GM18507 (cell line): Measurements from ENCODE around the gene GARS1.

ENCODE experiments used
- DNase-seq: peaks from one replicate; pipeline ENCODE4 v3.0.0; 2011; ENCODE audit warnings: low read depth; ENCODE audit not compliant: insufficient read length; ENCODE audit errors: extremely low spot score
- FAIRE-seq: peaks from 2 replicates; lab custom pipeline; 2011; peaks lifted over from hg19 to GRCh38; lab: Jason Lieb, UNC

GARS1 gene

DNA sequence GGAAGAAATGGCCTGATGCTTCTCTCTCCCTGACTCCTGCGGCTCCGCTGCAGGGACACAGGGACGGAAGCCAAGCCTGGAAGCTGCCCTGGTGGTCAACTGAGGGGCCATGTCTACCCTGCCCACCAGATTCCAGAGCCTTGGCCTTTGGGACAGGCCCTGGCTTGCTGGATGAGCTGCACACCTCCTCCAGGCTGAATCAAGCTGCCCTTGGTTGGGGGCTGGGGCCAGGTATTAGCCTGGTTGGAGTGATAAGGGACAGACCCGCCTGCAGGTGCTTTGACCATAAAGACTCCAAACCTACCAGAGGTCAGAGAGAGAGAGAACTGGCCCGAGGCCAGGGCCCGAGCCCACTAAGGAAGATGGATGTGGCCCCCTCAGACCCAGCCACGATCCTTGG lies 57.5 kb downstream of the GARS1 start:
- DNase-seq (no peak), FAIRE-seq (no peak)

DNA sequence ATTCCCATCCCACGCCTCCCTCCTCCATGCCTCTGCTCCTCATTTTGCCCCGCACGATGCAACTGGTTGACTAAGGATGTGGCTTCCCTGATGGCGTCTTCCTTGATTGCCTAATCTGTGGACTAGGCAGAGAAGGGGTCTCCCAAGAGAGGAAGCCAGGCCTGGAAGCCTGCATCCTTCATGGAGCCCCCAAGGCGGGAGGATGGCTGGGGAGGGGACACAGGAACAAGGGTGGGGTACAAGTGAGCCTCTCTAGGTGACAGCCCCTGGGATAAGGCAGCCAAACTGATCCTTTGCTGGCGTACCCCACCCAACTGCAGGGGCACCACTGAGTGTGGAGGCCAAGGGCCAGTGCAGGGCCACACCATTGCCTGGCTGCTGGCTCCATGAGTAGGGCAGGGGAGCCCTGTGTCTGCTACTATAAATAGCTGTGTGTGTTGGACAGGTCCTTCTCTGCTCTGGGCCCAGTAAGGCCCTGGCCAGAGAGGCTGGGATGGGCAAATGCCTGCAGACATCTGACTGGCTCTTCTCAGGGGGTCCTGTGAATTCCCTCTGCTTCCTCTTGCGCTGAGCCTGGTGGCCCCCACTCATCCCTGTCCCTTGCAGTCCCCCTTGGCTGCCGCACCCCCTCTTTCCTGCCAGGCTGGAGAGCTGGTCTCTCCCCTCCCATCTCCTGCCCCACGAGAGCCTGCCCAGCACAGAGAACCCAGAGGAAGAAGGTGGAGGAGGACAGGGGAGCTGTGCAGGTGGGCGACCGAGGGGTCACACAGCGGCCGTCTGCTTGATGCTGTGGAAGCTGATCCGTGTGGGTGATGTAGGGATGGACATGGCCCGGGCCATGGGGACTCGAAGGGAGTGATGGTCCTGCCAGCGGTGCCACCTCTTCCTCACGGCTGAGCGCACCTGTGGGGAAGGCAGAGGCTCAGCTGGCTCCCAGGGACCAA lies 58.3 kb downstream of the GARS1 start:
- FAIRE-seq, result no peak
- no peak for DNase-seq

DNA sequence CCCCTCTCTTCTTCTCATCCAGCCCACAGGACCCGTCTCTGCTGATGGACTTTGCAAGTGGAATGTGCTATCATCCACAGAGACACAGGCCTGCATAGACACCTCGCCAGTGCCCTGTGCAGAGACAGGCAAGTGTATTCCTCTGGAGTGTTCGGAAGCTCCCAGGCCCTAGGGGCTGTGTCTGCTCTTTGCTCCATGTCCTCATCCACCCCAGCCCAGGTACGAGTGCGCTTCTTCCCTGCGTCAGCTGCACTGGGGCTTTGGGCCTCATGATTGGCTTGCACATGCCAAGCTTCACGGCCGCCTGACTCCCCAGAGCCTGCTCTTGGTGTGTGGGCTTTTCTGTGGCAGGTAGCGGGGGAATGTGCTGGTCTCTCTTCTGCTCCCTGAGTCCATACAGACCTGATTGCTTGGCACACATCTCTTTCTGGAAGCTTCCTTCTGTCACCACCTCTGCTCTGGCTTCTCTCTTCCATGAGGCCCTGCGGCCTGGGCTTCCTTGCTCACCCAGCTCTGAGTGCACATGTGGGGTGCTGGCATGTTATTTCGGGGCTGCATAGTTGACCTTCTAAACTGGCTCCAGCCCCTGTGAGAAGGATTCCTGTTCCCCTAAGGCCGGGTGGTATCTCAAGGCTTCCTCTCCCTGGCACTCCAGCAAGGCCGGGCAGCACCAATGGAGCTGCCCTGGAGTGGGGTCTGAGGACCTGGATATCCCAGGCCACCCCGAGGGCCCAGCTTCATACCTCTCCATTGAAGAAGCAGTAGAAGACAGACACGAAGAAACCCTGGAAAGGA lies 59.8 kb downstream of the GARS1 start:
- DNase-seq (no peak), FAIRE-seq (no peak)

DNA sequence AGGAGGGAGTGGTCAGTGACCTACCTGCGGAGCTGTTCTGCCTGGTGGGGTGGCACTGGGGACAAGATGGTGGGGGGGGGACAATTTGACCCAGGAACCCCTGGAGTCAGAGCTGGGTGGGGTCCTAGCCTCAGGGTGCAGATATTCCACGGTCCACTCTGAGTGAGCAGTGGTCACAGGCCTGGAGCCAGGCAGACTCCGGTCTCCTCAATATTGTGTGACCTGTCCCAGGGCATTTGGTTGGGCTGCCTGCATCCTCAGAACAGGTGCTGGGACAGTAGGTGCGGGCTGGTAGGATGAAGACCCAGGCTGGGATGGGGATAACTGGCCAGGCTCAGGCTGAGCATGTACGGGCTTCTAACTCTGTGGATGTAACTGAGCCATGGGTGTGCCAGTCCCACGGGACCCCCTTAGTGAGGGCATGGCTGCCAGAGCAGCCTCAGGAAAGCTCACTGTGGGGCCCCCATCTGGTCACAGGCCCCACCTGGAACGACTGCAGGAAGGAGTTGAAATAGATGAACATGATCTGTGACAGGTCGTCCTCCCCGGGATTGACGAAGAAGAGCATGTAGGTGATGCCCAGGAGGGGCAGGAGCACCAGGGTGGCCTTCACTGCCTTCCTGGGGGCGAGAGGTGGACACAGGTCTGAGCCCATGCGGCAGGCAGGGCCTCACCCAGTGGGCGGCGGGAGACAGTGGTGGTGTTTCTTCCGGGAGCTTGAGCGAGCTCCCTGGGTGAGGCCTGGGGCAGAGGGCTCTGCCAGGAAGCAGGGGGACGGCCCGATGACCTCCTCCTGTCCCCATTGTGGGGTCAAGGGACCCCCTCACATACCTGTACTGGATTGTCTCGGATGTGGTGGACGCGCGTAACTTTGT lies 60.7 kb downstream of the GARS1 start:
- no peak for FAIRE-seq
- no peak for DNase-seq

DNA sequence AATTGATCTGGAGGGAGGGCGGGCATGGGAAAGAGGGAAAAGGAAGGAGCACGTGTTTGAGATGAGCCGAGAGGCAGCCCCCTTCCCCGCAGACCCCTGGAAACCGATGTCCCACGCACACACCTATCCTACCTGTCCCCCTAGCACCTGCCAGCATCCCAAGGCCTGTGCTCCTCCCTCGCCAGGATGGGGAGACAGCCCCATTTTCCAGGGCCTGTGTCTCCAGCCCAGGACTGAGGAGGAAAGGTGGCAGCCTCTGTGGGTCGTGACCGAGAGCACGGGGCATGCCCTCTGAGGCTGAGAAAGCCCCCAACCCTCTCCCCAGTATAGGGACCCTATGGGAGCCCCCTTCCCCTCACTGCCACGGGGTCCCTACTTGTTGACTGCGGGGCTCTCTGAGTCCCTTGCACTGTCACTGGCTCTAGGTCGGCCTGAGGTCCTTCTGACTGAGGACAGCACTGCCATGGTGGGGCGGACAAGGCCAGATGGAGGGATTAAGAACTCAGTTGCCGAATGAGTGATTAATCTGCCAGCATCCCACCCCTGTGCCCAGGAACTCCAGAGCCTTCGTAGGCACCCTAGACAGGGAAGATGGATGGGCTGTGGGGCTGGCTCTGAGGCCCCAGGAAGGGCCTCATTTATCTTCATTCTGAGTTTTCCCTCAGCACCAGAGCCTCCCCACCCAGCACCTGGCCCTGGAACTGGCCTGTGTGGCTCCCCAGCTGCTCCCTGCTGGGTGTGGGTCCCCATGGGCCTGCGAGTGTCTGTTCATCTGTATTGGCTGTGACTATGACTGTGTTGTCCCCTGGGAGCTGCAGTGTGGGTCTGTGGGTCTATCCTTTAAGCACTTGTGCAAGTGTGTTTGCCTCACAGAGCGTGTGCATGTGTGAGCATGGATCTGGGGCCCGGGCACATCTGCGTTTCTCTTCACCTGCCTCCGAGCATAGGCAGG lies 61.6 kb downstream of the GARS1 start:
- DNase-seq, result no peak
- FAIRE-seq, result no peak

DNA sequence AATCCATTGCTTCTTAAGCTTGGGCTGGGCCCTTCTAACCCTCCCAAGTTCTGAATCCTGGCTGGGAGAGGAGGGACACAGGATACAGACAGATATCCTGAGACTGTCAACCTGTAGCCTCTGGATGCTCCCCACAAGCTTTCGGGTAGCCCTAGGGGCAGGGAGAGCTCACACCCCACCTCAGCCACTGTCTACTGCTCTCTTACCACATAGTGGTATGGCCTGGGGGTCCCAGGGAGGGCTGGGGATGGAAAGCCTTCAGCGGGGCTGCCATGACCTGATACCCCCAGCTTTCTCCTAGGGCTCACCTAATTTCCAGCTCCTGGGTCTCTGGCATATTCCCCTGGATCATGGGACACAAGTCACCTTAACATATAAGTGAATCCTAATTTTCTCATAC lies 62.5 kb downstream of the GARS1 start:
- FAIRE-seq, result no peak
- DNase-seq, result no peak

DNA sequence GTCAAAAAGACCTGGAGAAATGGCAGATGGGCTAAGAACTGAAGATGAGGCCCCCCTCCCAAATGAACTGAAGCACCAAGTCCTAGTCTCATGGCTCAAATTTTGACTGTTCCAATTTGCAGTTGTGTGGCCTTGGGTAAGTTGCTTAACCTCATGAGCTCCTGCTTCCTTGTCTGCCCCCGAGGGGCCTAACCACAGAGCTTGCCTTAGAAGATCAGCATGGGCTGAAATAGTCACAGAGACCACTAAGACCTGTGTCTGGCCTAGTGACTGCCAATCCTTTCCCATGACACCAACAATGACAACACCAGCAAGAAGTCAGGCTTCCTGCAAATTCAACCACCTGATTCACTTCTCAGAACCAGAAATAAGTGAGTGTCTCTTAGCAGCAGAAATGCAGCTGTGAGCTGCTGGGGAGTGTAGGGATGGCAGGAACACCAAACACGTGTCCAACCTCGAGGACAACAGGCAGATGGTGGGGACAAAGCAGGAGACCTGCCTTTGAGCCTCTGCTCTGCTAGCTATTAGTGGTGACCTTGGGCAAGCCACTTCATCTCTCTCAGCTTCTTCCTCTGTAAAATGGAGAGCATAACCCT lies 63.9 kb downstream of the GARS1 start:
- FAIRE-seq (no peak), DNase-seq (no peak)

DNA sequence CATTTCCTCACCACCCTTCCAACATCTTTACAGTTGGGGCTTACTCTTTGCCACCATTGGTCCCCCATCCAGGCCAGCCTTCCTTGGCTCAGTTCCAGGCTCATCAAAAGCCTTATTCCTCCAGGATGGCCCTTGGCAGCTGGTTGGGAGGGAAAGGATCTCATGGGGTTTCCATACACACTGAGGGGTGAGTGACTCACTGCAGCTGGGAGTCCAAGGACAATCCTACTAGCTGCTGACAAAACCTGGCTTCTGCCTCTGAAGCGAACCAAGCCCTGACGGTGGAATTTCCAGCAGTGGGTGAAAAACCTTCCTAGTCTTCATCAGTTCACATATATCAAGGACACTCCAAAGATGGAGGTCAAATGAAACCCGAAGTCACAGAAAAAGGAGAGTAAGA lies 64.6 kb downstream of the GARS1 start:
- FAIRE-seq, result no peak
- DNase-seq, result no peak

DNA sequence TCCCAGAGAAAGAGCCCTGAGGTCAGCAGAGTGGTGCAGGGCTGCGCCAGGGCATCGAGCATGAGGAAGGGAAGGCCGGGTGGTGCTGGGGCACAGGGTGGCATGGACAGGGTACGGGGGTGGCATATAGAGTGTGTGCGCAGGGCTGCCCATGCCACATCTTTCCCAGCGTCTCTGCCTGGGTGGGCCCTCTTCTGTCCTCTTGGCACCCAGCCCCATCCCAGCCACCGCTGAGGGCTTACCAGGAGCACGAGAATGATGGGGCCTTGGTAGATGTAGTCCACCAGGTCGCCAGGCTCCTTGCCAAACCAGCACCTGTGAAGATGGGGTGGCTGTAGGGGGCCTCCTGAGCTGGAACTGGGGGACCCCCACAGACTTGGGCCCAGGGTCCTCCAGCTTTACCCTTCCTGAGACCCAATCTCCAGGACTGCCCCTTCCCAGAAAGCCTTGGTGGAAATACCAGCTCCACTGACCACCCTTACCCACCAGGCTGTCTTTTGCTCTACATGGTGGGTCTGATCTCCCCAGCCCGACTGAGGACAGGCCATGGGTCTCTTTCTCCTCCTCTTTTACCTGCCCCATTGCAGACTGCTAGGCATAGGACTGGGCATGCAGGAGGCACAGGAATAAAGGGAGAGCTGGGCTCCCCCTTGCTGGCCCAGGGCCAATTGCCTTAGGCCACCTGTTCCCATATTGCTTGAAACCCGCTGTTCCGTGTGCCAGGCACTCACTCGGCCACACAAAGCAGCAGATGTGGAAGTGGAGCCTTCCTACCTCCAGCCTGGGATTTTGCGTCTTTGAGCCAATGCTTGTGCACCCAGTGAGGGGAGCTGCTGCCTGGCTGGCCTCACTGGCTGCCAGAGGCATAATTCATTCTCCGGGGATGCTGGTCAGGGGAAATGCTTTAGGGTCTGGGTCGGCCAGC lies 65.9 kb downstream of the GARS1 start:
- DNase-seq (no peak), FAIRE-seq (no peak)

DNA sequence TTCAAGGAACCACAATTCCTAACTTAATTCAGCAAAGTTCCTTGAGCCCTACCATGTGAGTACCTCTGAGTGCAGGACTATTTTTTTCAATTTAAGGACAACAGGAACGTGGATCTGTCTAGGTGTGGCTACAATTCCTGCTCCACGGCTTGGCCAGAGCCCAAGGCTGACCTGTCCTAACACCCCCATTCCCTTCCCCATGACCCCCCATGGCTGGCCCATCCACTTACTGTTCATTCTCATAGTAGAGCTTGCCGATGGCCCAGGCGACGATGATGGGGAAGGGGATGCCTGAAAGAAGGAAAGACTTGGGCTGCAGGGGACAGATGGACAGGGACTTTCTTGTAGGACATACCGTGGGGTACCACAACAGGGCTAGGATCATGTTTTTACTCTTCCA lies 67.2 kb downstream of the GARS1 start:
- DNase-seq (no peak), FAIRE-seq (no peak)

DNA sequence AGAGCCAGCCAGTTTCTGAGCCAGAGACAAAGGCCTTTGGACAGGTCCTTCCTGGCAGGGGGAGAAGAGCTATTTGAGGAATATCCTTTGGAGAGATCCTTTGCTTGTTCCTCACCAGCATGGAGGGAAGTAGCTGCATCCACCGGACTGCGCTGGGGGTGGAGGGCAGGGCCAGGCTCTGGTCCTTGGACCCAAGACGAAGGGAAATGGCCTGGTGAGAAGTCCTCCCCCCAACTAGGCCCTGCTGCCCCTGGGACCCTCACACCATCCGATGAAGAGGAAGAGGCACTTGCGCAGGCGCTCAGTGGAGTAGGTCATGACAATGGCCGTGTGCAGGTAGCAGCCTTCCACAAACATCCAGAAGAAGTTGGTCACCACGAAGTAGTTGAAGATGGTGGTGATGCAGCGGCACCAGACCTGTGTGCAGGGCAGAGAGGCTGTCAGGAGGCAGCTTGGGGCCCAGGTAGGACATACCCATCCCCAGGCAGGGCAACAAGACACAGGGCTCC lies 67.8 kb downstream of the GARS1 start:
- FAIRE-seq, result no peak
- DNase-seq, result no peak

DNA sequence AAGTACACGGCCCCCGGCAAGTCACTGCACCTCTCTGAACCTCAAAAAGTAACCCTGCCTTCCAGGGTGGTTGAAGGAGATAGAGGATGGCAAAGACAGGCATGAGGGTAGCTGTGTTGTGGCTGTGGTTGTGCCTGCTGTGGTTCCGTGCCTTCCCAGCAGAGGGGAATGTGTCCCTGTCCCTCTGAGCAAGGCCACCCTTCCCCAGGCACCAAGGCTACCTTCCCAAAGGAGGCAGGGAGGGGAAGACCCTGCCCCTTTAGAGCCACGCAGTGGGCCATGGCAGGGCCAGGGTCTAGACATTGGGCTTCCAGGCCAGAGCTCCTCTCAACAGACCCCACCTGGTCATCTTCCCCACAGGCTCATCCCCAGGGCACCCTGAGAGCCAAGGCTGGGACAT lies 68.7 kb downstream of the GARS1 start:
- no peak for FAIRE-seq
- DNase-seq, result no peak

DNA sequence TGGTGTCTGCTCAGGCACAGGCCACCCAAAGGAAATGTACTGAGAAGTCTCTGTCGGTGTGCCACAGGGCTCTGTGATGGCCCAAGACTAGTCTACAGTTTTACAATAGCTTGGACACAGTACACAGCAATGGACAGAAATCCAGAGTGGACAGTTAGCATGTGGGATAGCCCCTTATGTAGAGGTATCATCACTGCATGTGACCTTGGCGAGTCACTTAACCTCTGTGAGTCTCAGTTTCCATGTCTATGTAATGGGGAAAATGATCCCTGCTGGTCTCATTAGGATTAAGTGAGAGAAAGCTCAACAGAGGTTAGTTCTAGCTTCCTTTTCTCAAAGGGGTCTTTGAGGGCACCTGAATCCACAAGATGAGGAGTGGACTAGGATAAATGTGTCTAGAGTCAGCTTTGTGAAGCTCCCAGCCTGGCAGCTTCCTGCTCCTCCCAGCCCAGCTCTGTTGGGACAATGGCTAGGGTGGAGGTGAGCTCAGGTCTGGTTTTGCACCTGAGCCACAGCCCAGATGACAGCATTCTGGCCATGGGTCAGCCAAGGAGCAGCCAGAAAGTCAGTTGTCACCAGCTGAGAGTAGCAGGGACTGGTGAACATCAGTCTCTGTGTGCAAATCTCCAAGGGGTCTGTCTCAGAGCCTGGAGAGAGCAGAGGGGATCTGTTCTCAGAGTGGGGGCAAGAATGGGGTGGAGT lies 69.7 kb downstream of the GARS1 start:
- no peak for FAIRE-seq
- DNase-seq, result no peak

DNA sequence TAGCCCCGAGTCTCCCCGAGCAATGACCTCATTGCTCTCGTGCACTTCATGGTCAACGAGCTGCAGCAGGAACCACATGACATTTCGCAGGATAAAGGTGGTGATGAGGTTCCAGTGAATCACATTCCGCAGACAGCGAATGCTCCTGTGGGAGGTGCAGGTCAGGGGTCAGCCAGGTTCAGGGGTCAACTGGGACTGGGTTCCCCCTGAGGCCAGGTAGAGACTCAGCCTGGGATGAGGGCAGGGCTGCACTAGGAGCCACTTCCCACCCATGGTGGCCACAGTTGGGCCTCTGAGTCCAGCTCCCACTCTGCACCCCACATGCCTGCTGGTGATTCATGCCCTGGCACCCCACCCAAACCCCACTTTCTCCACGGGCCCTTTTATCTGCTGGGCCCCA lies 70.4 kb downstream of the GARS1 start:
- DNase-seq, result no peak
- FAIRE-seq, result no peak

DNA sequence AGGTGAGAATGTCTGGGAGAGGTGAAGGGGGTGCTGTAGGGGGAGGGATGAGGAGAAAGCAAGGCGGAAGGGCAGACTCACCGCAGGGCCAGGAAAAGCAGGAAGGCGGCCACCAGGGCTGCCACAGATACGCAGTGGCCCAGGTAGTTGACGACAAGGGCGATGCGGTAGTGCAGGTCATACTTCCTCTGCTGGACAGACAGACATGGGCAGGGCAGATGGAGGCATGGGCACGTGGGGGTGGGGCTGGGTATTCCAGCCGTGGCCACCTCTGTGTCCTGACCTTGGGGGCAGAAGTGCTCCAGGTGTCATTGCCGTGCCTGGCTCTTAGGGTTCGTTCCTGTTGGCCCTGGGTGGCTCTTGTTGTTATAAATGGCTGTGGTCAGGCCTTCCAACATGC lies 70.8 kb downstream of the GARS1 start:
- DNase-seq (no peak), FAIRE-seq (no peak)

DNA sequence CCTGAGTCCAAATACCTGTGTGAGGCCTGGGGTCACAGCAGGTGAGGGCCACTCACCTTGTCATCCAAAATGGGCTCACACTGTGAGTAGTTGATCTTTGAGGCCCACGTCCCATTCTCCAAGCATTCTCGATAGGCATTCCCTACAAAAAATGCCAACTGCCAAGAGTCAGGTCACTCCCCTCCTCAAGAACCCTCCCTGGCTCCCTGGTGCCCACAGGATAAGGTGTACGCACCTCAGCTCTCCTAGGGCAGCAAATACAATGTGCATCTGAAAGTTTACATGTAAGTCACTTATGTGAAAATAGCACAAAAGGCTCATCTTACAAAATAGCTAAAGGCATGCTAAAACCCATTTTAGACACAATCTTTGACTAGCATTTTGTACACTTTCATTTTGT lies 72.5 kb downstream of the GARS1 start:
- DNase-seq (no peak), FAIRE-seq (no peak)

DNA sequence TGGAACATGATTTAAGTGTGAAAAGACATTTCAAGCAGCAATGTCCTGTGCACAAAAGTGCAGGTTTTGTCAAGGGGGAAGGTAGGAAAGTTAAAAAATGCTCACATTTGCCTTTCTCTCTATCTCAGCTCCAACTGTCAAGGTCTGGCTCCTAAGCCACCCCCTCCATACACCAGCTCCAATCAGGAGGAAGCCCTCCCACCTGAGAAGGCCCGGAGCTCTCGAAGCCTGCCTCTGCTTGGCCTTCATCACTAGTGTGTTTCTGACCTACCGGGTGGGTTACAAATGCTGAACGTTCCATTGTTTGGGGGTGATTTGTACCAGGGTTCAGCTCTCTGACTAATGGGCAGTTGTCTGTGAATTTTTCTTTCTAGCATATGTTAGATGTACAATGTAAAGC lies 73.4 kb downstream of the GARS1 start:
- FAIRE-seq, result no peak
- no peak for DNase-seq
